CD4-positive, alpha-beta T cell treated with Interleukin-15 for 4 hours (primary cell): Measurements from ENCODE around the gene RIOK2.

ENCODE experiments used
- DNase-seq: peaks from one replicate; pipeline ENCODE4 v3.0.0-alpha.2; 2020; ENCODE audit warnings: low spot score

Gene RIOK2

DNA sequence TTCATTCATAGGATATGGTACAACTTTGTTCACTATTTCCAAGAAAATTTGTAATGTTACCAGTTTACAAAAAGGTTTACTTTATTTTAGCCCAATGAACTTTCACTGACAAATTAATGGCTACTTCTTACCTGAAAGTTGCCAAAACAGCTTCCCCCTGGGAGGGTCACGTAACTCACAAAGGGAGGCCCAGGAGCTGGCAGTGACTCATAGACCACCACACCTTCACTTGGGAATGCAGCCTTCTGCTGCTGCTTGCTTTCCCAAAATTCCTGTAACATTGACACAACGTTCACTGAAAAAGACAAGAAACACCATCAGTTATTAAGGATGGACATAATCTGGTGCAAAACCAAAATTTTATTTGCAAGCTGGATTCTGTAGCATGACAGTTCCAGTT lies 58.7 kb downstream of the RIOK2 start:
- no peak for DNase-seq

DNA sequence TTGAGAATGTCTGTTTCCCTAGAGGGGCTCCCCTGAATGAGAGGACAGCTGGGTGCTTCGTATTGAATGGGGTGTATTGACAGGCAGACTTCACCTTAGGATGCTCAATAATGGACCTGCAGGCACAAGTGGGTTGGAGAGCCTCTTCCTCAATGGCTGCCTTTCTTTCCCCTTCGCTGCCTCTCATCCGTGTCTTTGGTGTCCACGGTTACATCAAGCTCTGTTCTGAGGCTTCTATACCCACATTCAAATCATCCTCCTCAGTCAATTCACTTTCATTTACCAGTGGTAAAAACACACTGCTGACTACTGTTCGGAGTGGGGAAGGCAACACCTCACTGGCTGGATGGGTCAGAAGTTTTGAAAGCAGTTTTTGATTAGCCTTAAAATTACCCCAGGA lies 61.2 kb downstream of the RIOK2 start:
- no peak for DNase-seq

DNA sequence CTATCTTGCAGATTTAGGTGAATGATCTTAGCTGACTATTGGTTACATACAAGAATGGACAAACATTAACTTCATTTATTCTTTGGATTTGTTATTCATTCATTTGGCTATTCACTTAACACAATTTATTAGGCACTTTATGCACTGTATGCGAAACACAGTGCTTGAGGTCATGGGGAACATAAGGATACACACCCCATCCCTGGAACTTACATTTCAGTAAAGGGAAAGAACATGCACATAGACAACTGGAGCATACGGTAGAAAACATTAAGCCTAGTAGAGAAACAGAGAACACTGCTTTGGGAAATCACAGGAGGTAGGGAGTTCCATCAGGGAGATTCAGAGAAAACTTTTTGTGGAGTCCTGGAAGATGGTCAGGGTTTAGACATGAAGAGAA lies 62.9 kb downstream of the RIOK2 start:
- no peak for DNase-seq

DNA sequence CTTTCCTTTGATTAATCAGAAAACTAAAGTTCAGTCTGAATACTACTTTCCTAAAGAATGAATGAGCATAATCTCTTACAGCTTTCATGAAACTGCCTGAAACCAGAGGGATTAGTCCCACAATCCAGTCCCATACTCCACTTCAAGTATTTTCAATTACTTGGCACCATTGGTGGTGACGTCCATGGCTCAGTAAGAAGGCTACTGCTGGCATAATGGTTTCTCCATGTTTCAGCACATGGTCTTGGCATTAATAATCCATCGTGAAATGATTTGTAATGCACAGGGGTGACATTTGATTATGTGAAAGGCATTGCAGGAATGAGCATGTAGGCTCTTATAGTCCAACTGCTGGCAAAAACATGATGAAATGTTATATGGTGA lies 64.0 kb downstream of the RIOK2 start:
- no peak for DNase-seq

DNA sequence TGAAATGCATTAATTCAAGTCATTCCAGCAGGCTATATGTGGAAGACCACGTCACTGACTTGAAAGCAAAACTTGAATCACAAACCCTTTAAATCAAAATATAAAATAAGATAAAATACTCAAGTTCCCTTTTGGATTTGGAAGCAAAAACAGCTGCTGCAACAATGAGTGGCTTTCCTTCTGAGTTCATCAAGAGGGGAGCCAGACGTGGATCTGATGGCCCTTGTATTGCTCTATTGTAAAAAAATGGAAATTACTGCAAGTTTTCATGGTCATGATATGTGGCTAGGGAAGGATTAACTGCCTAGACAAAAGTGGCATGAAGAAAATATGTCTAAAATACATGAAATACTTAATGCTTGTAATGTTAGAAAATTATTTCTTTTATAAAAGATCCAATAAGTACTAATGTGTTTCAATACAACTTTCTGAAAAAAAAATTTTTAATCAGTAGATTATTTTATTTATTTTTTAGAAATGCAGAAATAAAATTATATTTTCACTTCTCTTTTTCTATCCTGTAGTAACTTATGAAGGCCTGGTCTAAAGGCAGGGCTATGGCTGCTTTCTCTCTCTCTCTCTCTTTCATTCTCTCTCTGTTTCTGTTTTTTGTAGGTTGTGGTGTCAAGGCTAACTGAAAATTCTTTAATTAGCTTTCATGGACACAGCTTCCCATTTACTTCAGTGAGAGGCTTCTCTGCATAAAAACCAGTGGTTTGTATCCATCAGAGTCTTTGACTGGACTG lies 64.6 kb downstream of the RIOK2 start:
- no peak for DNase-seq

DNA sequence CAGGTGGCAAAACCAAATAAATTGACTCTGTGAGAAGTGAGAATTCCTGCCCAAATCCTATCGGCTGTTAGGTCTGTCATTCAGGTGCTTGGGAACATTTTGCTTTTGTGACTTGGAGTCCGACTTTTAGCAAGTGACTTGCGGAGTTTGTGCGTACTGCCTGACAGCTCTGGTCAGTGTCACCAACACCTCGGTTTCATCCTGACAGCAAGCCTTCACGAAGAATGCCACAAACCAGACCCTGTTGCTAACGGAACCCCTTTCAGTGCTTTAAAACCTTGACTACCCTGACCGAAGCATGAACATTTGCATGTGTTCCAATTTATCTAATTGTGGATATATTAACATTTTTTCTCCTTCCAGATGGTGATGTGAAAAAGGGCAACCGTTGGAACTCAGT lies 67.1 kb downstream of the RIOK2 start:
- no peak for DNase-seq

DNA sequence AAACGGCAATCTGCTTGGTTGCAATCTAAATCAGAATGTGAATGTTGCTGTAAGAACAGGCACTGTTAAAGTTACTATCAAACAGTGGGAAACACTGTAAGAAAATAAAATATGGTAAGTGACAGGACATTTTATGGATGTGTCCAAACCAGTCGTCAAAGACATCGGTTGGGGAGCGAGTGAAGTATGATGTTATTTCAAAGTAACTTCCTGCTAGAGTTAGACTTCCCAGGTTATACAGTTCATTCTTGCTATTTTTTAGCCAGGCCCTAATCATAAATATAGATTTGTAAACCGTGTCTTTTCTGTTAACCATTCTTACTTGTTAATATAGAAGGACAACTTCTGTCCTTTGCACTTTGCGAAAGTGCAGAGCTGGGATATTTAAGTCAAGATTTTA lies 70.8 kb downstream of the RIOK2 start:
- DNase-seq, result no peak

DNA sequence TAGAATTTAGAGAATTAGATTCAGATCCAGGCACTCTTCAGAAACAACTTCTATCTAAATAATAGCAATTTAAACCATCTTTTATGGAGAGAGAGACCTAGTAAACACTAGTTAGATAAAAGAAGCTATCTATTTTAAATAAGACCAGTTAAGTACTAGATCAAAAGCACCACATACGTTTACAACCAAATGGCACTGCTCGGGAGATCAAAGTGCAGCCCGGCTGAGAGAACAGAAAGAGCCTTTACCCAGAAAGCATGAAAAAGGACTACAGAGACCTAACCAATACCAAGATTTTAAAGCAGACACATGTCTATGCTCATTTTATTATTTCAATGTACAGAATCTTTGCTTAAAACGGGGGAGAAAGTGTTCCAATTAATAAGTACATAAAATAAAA lies 71.4 kb downstream of the RIOK2 start:
- DNase-seq, result no peak

DNA sequence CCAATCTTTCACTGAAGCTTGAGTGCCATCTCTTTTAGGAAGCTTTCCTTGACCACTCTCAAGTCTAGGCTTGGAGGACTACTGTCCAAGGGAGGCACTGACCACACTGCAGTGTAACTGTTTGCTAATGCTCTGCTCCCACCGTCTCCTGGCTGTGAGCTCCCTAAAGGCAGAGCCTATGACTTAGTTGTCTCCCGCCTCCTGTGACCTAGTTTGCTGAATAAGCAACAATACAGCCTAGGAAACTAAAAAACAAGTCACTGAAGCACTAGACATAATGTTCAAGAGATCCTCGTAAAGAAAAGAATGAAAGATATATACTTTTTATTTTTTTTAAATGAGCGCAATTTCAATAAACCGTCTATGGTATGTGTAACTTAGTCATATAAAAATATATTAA lies 72.0 kb downstream of the RIOK2 start:
- no peak for DNase-seq
